Cerebellar cortex (tissue), 1 donor: ENCODE results near the gene KIF22.
A peak's percentile ranks its signal among the peaks of the same experiment; 100 is the strongest.
"Not testable (repeated sequence)": the region's sequence is repeated elsewhere in the genome, so short reads cannot be mapped to it uniquely, and the experiment has no call there.

Experiments
- DNase-seq: peaks from one replicate; pipeline ENCODE4 v3.0.0-alpha.2; 2015; ENCODE audit warnings: low spot score

The KIF22 gene

DNA sequence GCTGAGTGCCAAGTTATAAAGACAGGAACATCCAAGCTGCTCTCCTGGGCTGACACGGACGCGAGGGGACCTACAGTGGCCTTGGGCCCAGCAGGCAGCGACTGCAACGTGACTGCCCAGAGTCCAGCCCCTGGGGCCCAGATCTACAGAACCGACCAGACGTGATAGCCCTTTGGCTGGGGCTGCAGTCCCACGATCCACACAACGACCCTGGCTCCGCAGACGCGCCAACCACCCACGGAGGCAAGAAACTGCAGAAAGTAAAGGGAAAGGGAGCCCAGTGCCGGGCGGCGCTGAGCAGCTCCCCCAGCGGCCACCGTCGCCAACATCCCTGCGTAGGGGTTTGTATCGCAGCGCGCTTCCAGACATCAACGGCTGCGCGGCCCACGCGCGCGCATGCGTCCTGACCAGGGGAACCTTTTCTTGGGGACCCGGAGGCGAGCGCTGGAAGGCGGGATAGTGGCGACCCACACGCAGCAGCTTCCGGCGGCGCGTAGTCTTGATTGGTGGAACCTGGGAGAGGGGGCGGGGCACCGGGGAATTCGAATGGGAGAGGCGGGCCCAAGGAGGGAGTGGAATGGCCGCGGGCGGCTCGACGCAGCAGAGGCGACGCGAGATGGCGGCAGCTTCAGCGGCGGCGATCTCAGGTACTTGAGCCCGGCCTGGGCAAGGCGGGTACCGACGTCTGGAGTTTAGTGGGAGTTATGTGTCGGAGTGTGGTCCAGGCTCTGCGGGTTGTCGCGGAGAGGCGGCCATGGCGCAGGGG is at the start of gene KIF22:
TSS of gene KIF22 (plus strand) at position 569 of the 766 bp plus-strand sequence. CDS start at position 578, 9 bp downstream.
- DNase-seq = peak; percentile 98

DNA sequence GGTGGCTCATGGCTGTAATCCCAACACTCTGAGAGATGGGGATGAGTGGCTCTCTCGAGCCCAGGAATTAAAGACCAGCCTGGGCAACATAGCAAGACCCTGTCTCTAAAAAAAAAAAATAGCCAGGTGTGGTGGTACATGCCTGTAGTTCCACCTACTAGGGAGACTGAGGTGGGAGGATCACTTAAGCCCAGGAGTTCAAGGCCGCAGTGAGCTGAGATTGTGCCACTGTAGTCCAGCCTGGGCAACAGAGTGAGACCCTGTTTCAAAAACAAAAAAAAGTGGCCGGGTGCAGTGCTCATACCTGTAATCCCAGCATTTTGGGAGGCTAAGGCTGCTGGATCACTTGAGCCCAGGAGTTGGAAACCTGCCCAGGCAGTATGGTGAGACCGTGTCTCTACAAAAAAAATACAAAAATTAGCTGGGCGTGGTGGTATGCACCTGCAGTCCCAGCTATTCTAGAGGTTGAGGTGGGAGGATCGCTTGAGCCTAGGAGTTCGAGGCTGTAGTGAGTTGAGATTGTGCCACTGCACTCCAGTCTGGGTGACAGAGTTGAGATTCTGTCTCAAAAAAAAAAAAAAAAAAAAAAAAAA is 47.8 kb upstream of the KIF22 start:
- no peak for DNase-seq

- DNase-seq = no peak
Measured at GRCh38 chr16:29743475-29743826, 47.1 kb upstream of the KIF22 start.

DNA sequence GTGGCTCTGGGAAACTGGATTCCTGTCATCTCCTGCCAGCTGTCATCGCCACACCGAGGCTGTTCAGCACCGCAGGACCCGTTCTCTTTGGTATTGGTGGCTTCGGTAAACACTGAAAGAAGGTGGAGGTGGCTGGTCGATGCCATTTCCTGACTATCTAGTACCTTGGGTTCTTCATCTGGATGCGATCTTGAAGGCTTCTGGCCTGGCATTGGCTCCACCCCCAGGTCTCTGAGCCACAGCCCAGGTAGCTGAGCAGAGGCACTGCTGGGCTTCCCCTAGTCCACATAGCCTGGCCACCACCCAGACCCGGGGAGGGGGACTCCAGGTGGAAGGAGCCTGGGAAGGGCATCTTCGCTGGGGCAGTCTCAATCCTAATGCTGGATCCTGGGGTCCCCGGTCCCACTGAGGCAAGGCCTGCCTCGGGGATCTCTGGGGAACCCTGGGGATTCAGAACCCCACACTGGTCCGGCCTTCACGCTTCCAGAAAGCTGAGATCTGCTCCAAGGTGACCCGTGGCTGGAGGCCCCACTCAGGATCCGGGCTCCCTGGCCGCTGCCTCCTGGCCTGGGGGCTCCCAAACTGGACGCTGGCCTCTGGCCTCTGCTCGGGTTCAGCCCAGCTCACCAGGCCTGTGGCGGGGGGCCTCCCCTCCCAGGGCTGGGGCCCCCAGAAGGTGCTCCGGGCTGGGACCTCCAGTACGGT is 46.6 kb upstream of the KIF22 start:
- no peak for DNase-seq

- no peak for DNase-seq
Measured at GRCh38 chr16:29744541-29745101, 45.9 kb upstream of the KIF22 start.

DNA sequence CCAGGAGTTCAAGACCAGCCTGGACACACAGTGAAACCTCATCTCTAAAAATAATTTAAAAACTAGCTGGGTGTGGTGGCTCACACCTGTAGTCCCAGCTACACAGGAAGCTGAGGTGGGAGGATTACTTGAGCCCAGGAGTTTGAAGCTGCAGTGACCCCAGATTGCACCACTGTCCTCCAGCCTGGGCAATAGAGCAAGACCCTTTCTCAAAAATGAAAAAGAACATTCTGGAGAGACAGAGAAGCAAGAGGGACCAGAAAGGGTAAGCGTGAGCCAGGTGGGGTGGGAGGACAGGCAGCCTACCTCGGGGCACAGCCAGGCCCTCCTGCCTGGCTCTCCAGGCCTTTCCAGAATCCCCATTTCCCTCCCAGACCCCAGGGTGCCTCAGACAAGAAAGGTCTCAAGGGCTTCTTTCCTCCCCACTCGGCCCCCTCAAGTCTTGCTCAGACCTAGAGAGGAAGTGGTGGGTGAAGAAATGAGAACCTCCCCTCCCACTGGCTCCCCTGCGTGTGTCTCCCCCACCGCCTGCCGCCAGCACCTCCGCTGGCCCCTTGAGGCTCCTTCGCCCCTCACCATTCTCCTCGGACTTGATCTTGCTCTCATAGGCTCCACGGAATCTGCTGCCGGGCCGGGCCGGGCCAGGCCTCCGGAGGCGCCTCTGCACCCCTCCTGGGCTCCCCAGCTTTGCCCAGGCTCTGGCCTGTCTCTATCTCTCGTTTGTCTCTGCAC is 45.3 kb upstream of the KIF22 start:
- no peak for DNase-seq

- no peak for DNase-seq
Measured at GRCh38 chr16:29745853-29746345, 44.7 kb upstream of the KIF22 start, which contains the start of gene C16orf54. C16orf54 (minus strand) TSS chr16:29745990; CDS start chr16:29744951, 1,039 bp downstream.

- not testable (repeated sequence) for DNase-seq
Measured at GRCh38 chr16:29746518-29746917, 44.0 kb upstream of the KIF22 start.

GRCh38 chr16:29747947-29748759 is 42.4 kb upstream of the KIF22 start:
- no peak for DNase-seq

GRCh38 chr16:29748760-29749149 is 41.8 kb upstream of the KIF22 start:
- DNase-seq = not testable (repeated sequence)

GRCh38 chr16:29753516-29753915 is 37.0 kb upstream of the KIF22 start:
- no peak for DNase-seq

DNA sequence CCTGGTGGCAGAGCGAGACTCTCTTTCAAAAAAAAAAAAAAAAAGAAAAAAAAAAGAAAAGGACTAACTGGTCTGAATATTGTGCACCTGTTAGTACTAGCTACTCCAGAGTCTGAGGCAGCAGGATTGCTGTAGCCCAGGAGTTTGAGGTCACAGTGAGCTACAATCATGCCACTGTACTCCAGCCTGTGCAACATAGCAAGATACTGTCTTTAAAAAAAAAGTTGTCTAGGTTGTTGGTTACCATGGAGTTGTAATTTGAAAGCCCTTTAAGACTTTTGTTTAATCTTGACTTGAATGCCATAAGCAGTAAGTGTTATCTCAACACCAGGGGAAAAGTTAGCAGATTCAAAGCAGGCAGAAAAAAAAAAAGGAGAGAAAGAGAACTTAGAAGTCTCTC is 33.9 kb upstream of the KIF22 start:
- no peak for DNase-seq

- not testable (repeated sequence) for DNase-seq
Measured at GRCh38 chr16:29757086-29757485, 33.5 kb upstream of the KIF22 start.

DNA sequence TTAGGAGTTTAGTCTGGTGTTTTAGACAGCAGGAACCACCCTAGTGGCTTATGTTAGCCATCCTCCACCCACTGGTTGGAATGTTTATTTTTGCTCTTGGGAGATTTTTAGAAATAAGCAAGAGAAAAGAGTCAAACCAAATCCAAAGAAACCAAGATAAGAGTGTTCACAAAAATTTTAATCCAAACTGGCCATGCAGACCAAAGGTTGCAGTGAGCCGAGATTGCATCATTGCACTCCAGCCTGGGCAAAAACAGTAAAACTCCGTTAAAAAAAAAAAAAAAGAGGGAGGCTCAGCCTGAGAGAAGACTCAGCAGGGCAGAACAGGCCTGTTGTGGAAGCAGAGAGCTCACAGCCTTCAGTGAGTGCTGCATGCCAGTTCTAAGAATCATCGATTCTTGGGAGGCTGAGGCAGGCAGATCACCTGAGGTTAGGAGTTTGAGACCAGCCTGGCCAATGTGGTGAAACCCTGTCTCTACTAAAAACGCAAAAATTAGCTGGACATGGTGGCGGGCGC is 32.5 kb upstream of the KIF22 start:
- no peak for DNase-seq

GRCh38 chr16:29760567-29761279 is 29.8 kb upstream of the KIF22 start:
- no peak for DNase-seq

GRCh38 chr16:29761280-29761651 is 29.3 kb upstream of the KIF22 start:
- not testable (repeated sequence) for DNase-seq

- no peak for DNase-seq
Measured at GRCh38 chr16:29761882-29762281, 28.7 kb upstream of the KIF22 start.

- DNase-seq = no peak
Measured at GRCh38 chr16:29763326-29763725, 27.2 kb upstream of the KIF22 start.

GRCh38 chr16:29765167-29766032 is 25.2 kb upstream of the KIF22 start:
- DNase-seq = no peak
